Peyer's patch (tissue), 4 donors: ENCODE data around the gene JAGN1. TPM values are rescaled to one million over a fixed set of nuclear protein-coding genes. Genes with fewer than 3 reads are reported as not detected.
"Not testable (repeated sequence)": the region's sequence is repeated elsewhere in the genome, so short reads cannot be mapped to it uniquely, and the experiment has no call there.

Experiments used
- DNase-seq, 3 donors: peaks; one replicate each; pipeline ENCODE4 v3.0.0-alpha.2; 2017 to 2019
- H3K27ac ChIP-seq, 4 donors: fragments of 200-600 bp; sonication (generic); one replicate each; pipeline ENCODE4 v1.5.1; 2016 to 2019
- H3K27me3 ChIP-seq, 2 donors: fragments of 200-600 bp; sonication (generic); one replicate each; pipeline ENCODE4 v1.5.1; 2019
- H3K36me3 ChIP-seq, 3 donors: fragments of 200-600 bp; sonication (generic); one replicate each; pipeline ENCODE4 v1.5.1; 2016 to 2019
- H3K4me1 ChIP-seq, 4 donors: fragments of 200-600 bp; sonication (generic); one replicate each; pipeline ENCODE4 v1.5.1; 2016 to 2019
- H3K4me3 ChIP-seq, 4 donors: fragments of 200-600 bp; sonication (generic); 1 replicate in 3 of 4; 2 replicates in 1 of 4; pipeline ENCODE4 v1.5.1; 2016 to 2019; ENCODE audit warnings: mild to moderate bottlenecking in 1 of 4
- H3K9me3 ChIP-seq, 4 donors: fragments of 200-600 bp; sonication (generic); one replicate each; pipeline ENCODE4 v1.5.1; 2016 to 2019; ENCODE audit warnings: mild to moderate bottlenecking in 1 of 4
- POLR2A ChIP-seq, 2 donors: fragments of 450-650 bp; IDR thresholded peaks; one replicate each; pipeline ENCODE4 v1.5.1; 2017; ENCODE audit warnings: antibody characterized with exemption in 2 of 2, mild to moderate bottlenecking in 2 of 2, moderate library complexity in 2 of 2
- total RNA-seq, 4 donors: library from RNA; depleted of rRNA; stranded (reverse); fragments of >200 nt; gene quantifications; one replicate each; pipeline ENCODE4 v1.1.0, GENCODE V29; 2016
- TF ChIP-seq, protein P1 (sequence below), 6 experiments: fragments of 450-650 bp in 4 of 6; fragments of 200-600 bp in 2 of 6; sonication (generic) in 1 of 6; IDR thresholded peaks; one replicate each; pipeline ENCODE4 v1.5.1; 2017 to 2019; ENCODE audit warnings: antibody characterized with exemption in 6 of 6, mild to moderate bottlenecking in 3 of 6, moderate library complexity in 1 of 6

The JAGN1 gene
- total RNA-seq, 4 donors from 2014 or later, result 23.9 to 46.5 (median 41.9) TPM

DNA sequence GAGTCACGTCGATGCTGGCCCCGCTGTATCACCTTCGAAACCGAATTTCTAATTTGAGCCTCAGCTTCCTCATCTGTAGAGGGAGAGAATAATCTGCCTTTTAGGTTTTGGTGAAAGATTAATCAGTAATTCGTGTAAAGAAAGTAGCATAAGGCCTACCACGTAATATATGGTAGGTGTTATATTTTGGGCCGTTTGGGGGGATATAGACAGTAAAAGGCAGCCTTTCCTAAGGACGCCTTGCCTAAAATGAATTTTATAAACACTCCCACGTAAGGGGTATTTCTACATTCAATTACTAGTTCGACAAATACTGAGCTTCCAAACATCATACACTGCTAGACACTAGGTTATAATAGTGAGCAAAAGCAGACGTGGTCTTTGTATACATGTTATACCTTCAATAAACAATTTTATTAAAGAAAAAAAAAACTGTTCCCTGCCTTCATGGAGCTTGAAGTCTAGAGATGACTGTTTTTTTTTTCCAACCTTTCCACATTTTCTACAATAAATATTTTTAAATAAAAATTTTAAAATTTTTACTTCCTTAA lies 737 bp downstream of the JAGN1 start:
- no peaks in the 10 kb centered on the region for H3K9me3 ChIP-seq
- H3K36me3 ChIP-seq, result peaks cover 0 to 13% (median 0%) of the 10 kb centered on the region in 3 donors
- TF ChIP-seq POLR2A (IDR thresholded peaks at IDR 0.05), result no peak
- TF ChIP-seq, protein P1, sequence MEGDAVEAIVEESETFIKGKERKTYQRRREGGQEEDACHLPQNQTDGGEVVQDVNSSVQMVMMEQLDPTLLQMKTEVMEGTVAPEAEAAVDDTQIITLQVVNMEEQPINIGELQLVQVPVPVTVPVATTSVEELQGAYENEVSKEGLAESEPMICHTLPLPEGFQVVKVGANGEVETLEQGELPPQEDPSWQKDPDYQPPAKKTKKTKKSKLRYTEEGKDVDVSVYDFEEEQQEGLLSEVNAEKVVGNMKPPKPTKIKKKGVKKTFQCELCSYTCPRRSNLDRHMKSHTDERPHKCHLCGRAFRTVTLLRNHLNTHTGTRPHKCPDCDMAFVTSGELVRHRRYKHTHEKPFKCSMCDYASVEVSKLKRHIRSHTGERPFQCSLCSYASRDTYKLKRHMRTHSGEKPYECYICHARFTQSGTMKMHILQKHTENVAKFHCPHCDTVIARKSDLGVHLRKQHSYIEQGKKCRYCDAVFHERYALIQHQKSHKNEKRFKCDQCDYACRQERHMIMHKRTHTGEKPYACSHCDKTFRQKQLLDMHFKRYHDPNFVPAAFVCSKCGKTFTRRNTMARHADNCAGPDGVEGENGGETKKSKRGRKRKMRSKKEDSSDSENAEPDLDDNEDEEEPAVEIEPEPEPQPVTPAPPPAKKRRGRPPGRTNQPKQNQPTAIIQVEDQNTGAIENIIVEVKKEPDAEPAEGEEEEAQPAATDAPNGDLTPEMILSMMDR (IDR thresholded peaks at IDR 0.05), result no peak

DNA sequence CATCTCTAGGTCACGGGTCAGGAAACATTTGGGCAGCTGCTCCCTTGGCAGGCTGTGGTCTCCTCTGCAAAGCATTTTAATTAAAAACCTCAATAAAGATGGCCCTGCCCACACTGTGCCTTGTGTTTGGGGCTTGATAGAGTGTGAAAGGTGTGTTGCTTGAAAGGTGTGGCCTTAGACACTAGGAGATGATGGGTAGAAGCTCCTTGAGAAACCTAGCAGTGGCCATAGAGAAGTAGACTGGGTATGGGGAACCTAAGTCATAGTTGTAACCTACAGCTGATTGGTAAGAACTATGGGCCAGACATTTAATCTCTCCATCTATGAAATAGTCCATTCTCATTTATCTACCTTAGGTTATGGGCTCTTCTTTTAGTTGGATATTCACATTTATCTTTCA lies 3.3 kb downstream of the JAGN1 start:
- Histone ChIP-seq H3K27me3 (no peaks in the 10 kb centered on the region), H3K4me3 (no peak overlapping the region), H3K9me3 (no peaks in the 10 kb centered on the region), H3K36me3 (peaks cover 0 to 13% (median 0%) of the 10 kb centered on the region in 3 donors), H3K4me1 (peaks cover 0 to 40% (median 0%) of the 10 kb centered on the region in 4 donors), H3K27ac (peak overlapping the region in 2 of 4 donors; percentile 16 to 60)
- DNase-seq, result no peak
- TF ChIP-seq, protein P1 (IDR thresholded peaks at IDR 0.05), result no peak
- TF ChIP-seq POLR2A (IDR thresholded peaks at IDR 0.05), result no peak

More for the DNA sequence above, 737 bp downstream of the JAGN1 start:
- Histone ChIP-seq H3K27ac (peak overlapping the region; percentile 93 to 99 (median 95)), H3K27me3 (no peaks in the 10 kb centered on the region), H3K4me3 (peak overlapping the region; percentile 75 to 94 (median 87)), H3K4me1 (peaks cover 0 to 24% (median 0%) of the 10 kb centered on the region in 4 donors)
- DNase-seq, result no peak

DNA sequence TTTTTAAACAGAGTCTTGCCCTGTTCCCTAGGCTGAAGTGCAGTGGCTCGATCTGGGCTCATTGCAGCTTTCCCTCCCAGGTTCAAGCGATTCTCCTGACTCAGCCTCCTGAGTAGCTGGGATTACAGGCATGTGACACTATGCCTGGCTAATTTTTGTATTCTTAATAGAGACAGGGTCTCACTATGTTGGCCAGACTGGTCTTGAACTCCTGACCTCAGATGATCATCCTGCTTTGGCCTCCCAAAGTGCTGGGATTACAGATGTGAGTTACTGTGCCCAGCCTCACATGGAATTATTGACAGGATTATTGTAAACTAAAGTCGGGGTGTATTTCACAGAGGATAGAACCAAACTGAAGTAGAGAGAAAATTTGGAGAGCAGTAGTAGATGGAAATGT lies 5.3 kb downstream of the JAGN1 start:
- not testable (repeated sequence) for H3K9me3 ChIP-seq, DNase-seq, H3K27me3 ChIP-seq, H3K4me3 ChIP-seq
- peaks cover 0 to 43% (median 0%) of the 10 kb centered on the region in 4 donors for H3K4me1 ChIP-seq
- H3K27ac ChIP-seq, result peak overlapping the region in 1 of 4 donors; percentile 94
- peaks cover 0 to 13% (median 0%) of the 10 kb centered on the region in 3 donors for H3K36me3 ChIP-seq

DNA sequence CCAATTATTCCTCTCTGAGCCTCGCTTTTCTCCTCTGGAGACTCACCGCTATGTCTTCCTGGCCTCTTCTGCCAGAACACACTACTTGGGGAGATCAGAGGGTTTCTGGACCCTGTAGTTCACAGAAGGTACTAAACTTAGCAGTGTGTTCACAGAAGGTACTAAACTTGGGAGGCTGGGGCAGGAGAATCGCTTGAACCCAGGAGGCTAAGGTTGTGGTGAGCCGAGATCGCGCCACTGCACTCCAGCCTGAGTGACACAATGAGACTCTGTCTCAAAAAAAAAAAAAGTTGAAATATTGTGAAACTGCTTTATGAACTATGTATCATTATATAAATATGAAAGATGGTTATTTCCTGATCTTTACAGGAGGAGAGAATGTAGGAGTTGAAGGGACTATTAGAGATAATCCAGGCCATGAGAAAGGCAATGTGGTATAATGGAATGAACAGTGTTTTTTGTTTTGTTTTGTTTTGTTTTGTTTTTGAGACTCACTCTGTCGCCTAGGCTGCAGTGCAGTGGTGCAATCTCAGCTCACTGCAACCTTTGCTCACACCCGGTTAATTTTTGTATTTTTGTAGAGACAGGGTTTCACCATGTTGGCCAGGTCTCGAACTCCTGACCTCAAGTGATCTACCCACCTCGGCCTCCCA lies 6.5 kb downstream of the JAGN1 start:
- H3K4me1 ChIP-seq, result peaks cover 0 to 40% (median 1%) of the 10 kb centered on the region in 4 donors
- peak overlapping the region in 3 of 4 donors; percentile 38 to 94 (median 90) for H3K27ac ChIP-seq
- not testable (repeated sequence) for H3K9me3 ChIP-seq, H3K27me3 ChIP-seq, DNase-seq, H3K4me3 ChIP-seq
- TF ChIP-seq POLR2A (IDR thresholded peaks at IDR 0.05), result peak in 1 of 2 donors; percentile 14
- peaks cover 0 to 13% (median 0%) of the 10 kb centered on the region in 3 donors for H3K36me3 ChIP-seq

DNA sequence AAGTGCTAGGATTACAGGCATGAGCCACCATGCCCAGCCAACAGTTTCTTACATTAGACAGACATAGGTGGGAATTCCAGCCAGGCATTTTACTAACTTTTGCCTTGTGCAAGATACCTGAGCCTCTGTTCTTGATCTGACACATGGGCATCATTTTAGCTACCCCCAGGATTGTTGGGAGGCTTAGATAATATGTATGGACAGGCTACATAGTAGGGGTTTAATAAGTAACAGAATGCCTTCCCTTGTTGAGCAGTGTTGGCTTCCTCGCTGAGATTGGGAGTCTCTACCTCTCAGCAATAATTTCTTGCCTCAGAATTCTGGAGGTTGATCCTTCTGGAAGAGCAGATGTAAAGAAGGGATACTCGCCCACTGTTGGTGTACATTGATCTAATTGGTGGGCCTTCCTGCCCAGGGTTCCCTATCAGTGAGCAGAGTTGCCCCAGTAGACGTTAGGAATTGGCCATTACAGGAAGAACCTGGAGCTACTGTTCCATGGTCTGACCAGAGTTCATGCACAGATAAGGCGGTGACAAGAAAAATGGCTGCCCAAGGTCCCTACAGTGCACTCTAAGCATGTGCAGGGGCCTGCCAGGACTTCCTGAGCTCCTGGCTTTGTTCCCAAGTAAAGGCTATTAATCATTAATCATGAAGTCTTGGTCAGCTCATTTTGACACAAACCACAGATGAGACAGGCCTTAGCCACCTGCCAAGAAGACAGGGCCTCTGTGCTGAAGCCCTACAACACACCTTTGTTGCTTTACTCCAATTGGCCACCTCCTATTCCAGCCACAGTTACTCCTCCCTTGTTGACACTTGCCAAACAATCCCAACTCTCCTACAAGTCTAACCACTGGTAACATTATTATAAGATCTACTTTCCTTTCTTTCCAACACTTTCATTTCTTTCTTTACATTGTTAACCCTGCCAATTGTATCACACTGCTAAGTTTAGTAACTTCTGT lies 7.3 kb downstream of the JAGN1 start:
- Histone ChIP-seq H3K4me3 (no peak overlapping the region), H3K9me3 (no peaks in the 10 kb centered on the region), H3K36me3 (peaks cover 0 to 9% (median 0%) of the 10 kb centered on the region in 3 donors), H3K27ac (peak overlapping the region in 3 of 4 donors; percentile 74 to 94 (median 90)), H3K4me1 (peaks cover 0 to 45% (median 4%) of the 10 kb centered on the region in 4 donors), H3K27me3 (no peaks in the 10 kb centered on the region)
- peak in 2 of 3 donors; percentile 66 to 83 for DNase-seq
- TF ChIP-seq, protein P1 (IDR thresholded peaks at IDR 0.05), result no peak
- peak in 1 of 2 donors; percentile 61 for TF ChIP-seq POLR2A (IDR thresholded peaks at IDR 0.05)

DNA sequence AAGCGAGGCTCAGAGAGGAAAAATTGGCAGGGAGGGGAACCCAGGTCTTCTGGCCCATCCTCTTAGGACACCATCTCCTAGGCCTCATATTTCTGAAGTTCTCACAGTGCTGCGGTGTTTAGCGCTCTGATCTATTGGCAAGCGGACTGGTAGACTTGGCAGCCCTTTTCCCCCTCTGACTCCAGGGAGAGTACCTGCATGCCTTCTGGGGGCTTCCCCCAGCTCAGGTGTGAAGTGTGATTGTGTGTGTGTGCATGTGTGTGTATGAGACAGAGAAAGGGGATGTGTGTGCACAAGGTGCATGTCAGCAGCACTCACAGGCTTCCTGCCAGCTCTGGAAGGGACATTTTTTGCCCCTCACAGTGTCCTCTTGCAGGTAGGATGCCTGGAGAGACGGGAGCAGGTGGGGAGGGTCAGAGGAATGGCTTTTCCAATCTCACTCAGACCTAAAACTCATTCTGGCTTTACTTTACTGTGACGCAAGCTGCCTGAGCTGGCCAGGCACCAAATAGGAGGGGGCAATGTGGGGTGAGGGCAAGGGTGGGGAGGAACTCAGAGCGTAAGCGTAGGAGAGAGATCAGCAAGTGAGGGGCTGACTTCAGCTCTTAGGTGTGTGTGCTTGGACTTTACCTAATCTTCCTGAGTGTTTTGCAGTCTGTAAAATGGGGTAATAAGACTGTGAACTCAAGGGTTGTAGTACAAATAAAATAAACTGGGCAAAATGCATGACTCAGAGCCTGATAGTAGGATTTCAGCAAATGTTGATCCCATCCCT lies 8.2 kb downstream of the JAGN1 start:
- Histone ChIP-seq H3K27me3 (no peaks in the 10 kb centered on the region), H3K27ac (peak overlapping the region in 3 of 4 donors; percentile 74 to 94 (median 90)), H3K4me1 (peaks cover 0 to 38% (median 4%) of the 10 kb centered on the region in 4 donors), H3K9me3 (no peaks in the 10 kb centered on the region), H3K36me3 (no peaks in the 10 kb centered on the region), H3K4me3 (no peak overlapping the region)
- peak in 1 of 2 donors; percentile 40 for TF ChIP-seq POLR2A (IDR thresholded peaks at IDR 0.05)
- TF ChIP-seq, protein P1 (IDR thresholded peaks at IDR 0.05), result peak in 1 of 6 experiments; percentile 5
- DNase-seq, result peak in 2 of 3 donors; percentile 65 to 69
